GM18870 (cell line): Measurements from ENCODE around the gene MBTPS2.
"Not testable (repeated sequence)": the region's sequence is repeated elsewhere in the genome, so short reads cannot be mapped to it uniquely, and the experiment has no call there.

Source experiments
- ATAC-seq: cut with Tn5 transposase; IDR thresholded peaks from one replicate; pipeline ENCODE4 v1.9.1; 2021; ENCODE audit warnings: moderate library complexity; ENCODE audit not compliant: unreplicated experiment

Gene MBTPS2

GRCh38 chrX:21839334-21840192 is at the start of gene MBTPS2:
Gene MBTPS2, plus strand, starts transcription at chrX:21839617. Its CDS starts 118 bp downstream, at chrX:21839735.
- ATAC-seq, result peak; percentile 53

DNA sequence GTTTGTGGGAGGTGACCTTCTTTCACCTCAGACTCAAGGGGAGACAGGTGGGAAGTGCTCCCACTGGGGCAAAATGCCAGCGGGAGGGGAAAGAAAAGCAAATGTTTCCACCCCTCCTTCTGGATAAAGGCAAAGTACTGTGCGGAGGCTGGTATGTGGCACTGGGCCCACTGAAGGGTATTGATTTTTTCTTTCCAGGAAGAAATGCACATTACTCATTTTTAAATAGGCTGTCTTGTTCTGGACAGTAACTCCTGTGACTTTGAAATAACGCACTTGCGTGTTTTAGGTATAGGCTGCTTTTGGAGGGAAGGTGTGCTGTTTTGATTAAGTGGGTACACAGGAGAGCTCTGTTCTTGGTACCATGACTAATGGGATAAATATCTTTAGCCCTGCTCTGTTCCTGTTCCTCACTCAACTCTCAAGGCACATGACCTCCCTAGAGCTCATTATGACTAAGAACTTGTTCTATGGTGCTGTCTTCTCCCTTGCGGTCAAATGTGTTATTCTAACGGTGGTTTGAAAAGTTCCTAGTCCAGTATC is 40.7 kb upstream of the MBTPS2 start:
- no peak for ATAC-seq

DNA sequence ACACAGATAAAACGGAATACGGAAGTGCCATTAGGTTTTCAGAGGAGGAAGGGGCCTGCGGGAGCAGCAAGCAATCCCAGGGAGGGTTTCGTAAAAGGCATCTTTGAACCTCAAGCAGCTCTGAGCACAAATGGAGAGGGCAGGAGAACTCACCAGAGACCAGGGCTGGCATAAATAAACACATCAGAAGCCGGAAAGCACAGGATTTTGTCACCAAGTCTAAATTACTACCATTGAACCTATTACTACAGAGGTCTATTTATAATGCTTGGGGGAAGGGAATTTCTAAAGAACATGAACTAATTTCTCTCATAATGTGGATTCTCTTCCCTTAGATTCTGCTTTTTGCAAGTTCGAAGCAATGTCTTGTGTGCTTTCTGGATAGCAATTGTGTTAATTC is 39.6 kb upstream of the MBTPS2 start:
- no peak for ATAC-seq

DNA sequence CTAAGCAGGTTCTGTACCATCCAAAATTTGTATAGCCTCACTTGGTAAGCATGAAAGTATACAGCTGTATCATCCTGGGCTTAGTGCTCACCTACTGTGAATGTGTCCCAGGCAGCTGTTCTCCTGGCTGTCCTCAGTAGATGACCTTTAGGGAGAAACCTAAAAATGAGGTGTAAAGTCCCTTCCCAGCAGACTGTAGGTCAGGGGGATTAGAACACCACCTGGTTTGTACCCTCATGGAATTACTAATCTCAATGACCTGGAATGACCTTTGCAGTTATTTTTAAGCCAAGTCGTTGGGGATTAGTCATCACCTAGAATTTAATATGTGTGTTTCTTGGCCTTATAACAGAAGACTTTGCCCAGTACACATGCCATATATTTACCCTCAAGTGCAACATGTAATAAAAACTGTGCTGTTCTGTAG is 39.1 kb upstream of the MBTPS2 start:
- no peak for ATAC-seq

GRCh38 chrX:21802054-21802670 is 37.3 kb upstream of the MBTPS2 start:
- no peak for ATAC-seq

DNA sequence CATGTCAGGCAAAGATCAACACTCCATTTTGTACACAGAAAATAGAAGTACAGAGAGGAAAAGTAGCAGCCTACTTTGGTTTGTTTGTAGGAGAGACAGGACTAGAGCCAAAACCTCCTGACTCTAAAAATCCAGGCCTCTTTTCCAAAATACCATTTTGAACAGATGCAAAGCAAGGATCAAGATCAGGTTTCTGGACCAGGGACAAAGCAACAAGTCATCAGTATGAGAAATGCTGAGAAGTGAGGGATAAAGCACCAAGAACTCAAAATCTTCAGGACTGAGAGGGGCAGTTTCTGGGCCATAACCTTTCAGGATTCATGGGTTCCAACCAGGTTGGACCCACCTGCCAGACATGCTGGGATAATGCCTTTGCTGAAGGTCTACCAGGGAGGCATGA is 36.6 kb upstream of the MBTPS2 start:
- no peak for ATAC-seq

DNA sequence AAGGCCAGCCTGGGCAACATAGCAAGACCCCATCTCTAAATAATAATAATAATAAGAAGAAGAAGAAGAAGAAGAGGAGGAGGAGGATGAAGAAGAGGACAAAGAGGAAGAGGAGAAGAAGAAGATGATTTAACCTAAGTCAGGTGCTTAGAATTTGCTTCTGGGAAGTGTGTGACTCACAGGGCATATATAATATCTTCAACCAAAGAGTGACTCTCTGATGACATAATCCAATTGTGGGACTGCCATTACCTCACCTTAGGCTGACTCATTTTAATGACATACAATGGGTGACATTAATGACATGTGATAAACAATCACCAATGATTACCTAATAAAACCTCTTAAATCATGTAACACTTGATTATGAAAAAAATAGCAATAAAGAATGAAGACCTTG is 32.7 kb upstream of the MBTPS2 start:
- ATAC-seq, result no peak

DNA sequence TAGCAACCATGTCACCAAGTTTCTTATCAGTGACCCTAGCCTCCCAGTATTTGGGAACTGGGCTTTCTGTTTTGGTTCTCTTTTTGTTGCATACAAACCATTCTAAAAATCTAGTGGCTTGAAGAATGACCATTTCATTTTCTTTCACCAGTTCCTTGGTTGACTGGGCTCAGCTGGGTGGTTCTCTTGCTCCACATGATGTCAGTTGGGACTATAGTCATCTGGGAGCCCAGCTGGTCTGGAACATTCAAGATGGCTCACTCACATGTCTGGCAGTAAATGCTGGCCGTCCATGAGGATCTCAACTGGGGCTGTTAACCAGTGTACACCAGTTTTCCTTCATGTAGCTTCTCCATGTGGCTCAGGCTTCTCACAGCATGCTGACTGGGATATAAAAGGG is 27.6 kb upstream of the MBTPS2 start:
- no peak for ATAC-seq

GRCh38 chrX:21812628-21813027 is 26.8 kb upstream of the MBTPS2 start:
- no peak for ATAC-seq

GRCh38 chrX:21813612-21814368 is 25.6 kb upstream of the MBTPS2 start:
- no peak for ATAC-seq

DNA sequence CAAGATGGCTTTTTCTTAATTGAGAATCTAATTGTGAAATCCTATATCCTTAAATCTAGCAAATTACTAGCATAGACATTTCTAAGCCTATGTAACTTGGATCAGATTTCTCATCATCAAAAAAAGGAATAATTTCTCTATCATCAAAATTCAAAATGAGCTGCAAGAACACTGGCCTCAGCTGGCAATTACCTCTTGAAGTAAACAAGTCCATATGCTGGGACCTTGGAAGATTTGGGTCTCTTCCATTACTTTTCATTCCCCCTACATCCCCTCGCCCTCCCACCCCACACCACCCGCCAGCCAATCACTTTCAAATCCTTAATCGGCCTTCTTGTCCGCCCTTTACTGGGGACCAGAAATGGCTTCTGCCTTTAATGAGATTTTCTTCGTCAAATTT is 23.3 kb upstream of the MBTPS2 start:
- no peak for ATAC-seq

DNA sequence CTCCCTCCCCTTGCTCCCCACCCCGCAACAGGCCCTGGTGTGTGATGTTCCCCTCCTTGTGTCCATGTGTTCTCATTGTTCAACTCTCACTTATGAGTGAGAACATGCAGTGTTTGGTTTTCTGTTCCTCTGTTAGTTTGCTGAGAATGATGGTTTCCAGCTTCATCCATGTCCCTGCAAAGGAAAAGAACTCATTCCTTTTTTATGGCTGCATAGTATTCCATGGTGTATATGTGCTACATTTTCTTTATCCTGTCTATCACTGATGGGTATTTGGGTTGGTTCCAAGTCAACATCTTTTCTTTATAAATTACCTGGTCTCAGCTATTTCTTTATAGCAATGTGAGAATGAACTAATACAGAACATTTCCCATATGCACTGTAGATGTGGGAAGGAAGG is 19.2 kb upstream of the MBTPS2 start:
- not testable (repeated sequence) for ATAC-seq

DNA sequence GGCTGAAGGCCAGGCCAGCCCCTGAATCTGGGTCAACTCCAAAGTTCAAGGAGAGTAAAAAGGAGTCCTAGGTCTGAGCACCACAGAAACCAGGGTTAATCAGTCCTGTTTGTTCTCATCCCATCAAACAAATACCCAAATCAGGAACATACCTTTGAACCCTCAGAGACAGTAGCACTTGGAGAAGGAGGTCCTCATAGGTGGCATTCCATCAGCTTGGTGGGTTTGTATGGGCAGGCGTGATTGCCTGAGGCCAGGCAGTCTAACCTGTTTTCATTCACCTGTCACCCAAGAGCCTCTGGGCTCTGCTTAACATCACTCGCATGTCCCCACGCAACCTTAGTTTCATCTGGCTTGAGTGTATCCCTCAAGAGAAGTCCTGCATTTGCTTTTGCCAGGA is 17.5 kb upstream of the MBTPS2 start:
- no peak for ATAC-seq

DNA sequence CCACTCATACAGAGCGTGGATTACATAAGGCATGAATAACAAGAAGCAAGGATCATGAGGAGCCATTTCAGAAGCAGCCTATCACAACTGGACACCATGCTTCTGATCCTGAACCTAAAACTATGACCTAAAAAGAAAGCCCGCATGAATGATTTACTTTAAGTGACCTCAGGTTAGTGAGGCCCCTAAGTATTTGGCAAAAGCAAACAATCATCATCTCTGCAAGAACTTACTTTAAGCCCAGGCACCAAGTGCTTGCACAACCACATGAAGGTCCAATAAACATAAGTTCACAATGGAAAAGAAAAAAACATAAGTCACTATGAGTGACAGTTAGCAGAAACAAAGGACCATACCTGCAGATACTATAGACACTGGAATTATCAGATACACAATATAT is 7.9 kb upstream of the MBTPS2 start:
- no peak for ATAC-seq

DNA sequence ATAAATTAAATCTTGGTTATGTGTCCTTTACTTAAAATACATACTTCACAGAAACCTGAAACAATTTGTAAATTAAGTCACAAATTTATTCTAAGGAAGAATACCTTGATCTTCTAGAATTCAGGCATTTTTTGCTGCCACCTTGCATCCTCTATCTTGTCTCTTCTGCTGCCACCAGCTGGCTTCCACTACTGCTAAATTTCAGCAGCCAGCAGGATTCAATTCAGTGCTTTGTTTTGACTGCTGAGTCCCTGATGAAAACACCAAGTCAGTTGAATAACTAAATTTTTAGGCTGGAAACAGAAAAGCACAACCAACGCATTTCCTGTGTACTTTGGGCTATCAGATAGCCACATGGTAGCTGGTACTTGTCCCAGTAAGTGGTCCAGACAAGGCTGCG is 2.4 kb upstream of the MBTPS2 start:
- ATAC-seq, result no peak

DNA sequence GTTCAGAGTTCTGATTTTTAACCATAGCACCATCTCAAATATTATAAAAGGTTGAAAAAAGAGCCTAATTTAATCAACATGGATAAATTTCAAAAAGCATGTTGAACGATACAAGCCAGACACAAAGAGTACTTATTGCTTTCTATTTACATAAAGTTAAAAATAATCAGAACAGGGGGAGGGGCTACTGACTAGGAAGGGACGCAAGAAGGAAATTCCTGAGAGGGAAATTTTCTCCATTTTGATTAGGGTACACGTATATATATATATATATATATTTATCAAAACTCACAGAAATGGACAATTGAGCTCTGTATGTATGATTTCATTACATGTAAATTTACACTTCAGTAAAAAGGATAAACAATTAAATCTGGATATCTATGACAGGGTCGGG is 482 bp upstream of the MBTPS2 start:
- ATAC-seq, result no peak

DNA sequence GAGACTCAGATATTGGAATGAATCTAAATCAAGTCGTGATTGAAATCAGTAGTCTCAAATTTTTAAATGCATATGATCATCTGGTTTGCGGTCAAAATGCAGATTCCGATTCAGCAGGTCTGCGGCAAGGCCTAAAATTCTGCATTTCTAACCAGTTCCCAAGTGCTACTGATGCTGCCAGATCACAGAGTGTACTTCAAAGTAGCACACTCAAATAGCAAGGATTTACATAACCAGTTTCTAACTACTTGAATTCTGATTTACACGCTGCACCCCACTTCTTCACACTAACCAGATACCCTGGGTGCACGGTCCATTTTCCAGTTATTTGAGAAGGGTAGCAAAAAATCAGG is 752 bp downstream of the MBTPS2 start:
- ATAC-seq, result peak; percentile 18

DNA sequence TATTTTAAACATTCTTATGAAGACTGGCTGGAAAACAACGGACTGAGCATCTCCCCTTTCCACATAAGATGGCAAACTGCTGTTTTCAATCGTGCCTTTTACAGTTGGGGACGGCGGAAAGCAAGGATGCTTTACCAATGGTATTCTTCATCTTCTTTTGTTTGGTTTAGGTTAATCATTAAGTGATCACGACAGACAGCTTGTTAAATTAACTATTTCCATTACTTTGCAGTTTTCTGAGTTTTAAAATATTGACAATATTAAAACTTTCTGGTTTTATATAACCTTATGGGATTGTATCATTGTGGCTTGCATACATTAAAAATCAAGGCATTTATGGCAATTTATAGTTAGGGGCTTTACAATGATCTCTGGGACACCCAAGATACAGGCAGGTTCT is 3.8 kb downstream of the MBTPS2 start:
- no peak for ATAC-seq

DNA sequence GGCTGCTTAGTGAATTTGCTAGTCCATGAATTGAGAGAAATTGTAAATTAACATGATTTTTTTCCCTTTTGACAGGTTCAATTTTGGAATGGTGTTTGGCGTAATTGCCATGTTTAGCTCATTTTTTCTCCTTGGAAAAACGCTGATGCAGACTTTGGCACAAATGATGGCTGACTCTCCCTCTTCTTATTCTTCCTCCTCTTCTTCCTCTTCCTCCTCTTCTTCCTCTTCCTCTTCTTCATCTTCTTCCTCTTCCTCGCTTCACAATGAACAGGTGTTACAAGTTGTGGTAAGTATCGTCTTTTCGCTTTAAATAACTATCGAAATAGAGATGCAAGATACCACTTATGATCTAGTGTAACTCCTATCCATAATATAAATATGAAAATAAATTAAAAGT is 5.7 kb downstream of the MBTPS2 start:
- ATAC-seq, result no peak

- no peak for ATAC-seq
Observed at GRCh38 chrX:21847342-21847741, 7.9 kb downstream of the MBTPS2 start.

DNA sequence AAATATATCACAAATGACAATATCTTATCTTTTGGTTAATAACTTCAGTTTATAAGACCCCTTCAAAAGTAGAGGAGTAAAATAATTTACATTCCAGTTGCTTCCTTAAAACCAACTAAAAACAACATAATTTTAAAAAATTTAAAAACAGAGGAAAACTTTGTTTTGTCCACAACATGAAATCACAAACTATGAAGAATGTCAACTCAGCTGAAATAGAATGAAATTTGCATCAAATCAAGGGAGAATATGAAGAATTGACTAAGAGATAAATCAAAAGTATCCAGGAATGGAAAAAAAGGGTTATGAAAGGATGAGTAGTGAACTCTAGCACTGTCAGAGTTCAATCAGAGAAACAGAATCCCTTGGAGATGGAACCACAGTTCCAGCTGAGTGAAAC is 14.2 kb downstream of the MBTPS2 start:
- no peak for ATAC-seq
